GM18861 (cell line): Measurements from ENCODE around the gene CHMP1A.

Experiments
- ATAC-seq: cut with Tn5 transposase; IDR thresholded peaks from one replicate; pipeline ENCODE4 v1.9.1; 2021; ENCODE audit not compliant: unreplicated experiment

Gene CHMP1A

DNA sequence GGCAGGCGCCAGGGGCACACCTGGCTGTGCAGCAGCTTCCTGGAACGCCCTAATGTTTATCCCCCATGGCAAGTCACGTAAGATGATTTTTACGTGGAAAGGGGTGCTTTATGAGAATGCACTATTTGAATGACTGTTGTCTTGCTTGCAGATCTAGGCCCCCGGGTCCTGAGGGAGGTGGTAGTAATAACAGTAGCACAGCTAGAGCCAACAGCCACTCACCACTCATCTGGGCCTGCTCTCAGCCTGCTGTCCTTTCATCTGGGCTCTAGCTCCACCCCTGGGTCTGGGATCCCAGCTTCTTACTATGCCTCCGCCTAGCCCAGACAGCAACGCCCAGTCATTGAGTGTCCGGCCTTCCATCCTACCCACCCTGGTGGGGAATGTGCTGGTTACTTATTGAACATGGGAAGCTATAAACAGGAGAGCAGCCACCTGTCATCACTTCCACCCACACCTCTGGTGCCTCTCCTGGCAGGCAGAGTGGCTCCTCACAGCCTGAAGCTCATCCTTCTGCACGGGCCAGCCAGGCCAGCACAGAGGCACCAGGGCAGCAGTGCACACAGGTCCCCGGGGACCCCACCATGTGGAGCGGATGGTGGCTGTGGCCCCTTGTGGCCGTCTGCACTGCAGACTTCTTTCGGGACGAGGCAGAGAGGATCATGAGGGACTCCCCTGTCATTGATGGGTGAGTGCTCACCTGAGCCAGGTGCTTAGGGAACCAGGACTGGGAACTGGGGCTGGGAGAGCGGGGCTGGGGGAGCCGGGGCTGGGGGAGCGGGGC lies 27.5 kb downstream of the CHMP1A start:
- ATAC-seq: no peak

GRCh38 chr16:89624777-89625761 lies 32.4 kb downstream of the CHMP1A start:
- no peak for ATAC-seq

DNA sequence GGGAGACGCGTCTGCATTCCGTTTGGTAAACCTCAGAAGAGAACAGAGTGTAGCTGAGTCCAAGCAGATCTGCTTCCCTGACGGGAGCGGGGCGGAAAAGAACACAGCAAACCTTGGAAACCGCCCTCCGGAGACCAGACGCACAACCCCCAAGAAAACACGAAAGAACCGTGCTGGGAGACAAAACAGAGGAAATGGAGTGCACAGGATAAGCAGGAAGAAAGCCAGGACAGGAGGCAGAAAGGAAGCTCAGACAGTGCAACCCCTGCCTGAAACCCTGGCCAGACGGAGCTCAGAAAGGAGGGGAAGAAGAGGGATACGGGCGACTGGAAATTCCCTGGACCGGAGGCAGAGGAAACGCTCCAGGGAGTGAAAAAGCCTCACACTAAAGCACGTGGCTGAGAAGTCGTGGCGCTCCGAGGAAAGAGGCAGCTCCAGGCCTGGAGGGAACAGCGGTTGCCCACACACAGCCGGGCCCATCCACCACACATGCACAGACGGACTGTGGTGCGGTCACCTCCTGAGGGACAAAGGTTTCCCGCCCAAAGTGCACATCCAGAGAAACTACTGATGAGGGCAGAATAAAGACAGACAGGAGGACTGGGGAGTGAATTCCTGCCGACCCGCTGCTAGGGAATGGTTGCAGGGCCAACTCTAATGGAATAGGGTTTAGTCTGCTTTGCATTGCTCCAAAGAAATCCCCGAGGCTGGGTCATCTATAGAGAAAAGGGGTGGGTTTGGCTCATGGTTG lies 33.8 kb downstream of the CHMP1A start:
- no peak for ATAC-seq

DNA sequence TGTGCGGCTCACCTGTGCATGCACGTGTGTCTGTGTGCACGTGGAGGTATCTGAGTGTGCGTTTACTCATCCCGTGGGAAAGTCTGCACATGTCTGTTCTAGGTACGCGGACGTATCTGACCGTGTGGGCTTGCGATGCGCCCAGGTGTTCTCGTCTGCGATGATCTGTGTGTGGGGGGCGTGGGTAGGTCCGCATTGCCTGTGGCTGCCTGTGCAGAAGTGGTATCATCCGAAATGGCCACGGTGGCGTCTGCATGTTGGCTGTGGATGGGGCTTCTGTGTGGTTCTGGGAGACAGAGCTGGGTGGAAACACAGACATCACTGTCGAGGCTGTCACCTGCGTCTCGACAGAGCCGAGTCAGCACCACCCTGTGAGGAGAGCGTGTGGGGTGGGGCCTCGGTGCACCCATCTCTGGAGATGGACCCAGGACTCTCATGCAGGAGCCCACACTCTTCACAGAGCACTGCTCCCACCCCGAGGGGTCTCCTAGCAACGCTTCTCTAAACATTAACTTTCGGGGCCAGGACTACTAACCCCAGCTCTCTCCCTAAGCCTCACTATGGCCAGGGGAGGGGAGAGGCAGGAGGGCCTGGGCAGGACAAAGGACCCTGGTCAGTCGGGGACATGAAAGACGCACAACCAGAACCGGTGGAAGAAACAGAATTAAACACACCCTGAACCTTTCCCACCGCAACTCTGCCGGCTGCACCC lies 35.7 kb downstream of the CHMP1A start:
- ATAC-seq: no peak

DNA sequence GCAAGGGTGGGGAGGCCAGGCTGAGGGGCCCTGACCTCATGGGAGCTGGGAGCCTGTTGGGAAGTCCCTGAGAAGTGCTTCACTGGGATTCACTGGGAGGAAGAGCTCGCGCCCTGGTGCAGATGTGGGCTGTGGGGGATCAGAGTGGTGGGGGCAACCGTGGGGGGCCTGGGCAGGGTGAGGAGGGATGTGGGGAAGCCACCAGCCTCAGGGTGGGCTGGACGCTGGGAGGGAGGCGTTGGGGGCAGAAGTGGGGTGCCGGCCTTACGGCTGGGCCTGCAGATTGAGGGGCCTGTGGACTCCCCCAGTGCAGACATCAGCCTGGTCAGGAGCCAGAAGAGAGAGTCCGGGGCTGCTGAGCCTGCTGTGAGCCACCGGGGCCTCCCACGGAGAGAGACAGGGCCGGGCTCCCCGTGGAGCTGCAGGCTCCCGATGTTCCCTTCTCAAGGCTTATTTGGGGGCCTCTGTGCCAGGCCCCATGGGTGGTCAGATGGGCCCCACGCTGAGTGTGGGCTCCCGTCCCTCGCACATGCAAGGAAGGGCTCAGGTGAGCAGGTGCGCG lies 36.3 kb downstream of the CHMP1A start:
- ATAC-seq: no peak

GRCh38 chr16:89620406-89620841 lies 37.1 kb downstream of the CHMP1A start:
- no peak for ATAC-seq

DNA sequence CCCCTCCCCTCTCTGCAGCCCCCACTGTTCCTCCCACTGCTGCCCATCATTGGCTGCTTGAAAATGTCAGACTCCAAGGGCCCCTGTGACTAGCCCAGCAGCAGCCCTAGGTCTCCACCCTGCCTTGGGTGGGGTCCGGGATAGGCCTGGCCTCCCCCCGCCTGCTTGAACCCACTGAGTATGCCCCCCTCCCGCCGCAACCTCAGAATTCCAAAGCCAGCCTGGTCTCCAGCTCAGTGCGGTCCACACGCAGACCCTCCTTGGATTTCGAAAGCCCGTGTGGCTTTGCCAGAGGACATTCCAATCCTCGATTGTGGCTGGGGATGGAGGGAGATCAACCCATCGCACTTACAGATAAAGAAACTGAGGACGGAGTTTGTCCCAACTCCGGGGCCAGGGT lies 37.7 kb downstream of the CHMP1A start:
- no peak for ATAC-seq

- no peak for ATAC-seq
These were observed 39.2 kb downstream of the CHMP1A start for GRCh38 chr16:89618109-89618998.

DNA sequence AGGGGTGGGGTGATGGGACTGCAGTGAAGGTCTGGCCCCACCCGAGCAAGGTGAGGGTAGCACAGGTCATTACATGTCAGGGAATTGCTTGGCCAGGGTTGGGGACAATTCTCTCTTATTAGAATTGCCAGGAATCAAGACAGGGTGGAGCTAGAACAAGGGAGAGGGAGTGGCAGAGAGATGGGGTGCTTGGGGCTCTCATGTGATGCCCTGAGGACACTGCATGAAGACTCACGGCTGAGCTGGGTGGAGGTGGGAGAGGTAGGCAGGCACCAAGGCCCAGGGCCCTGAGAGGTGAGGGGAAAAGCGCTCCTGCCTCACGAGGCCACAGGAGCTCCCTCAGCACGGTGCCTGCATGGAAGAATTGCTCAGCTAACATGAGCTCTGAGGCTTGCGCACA lies 40.5 kb downstream of the CHMP1A start:
- no peak for ATAC-seq

DNA sequence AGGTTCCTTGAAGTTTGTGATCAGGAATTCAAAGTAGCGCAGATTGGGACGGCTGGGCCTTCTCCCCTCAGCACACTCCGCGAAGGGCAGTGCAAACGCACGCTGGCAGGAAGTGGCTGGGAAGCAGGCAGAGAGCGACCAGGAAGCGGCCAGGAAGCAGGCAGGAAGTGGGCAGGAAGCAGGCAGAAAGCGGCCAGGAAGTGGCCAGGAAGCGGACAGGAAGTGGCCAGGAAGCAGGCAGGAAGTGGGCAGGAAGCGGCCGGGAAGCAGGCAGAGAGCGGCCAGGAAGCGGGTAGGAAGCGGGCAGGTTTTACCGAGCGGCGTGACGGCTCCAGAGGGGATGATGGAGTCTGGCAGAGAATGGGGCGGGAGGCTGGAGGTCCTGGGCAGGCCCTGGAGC lies 40.9 kb downstream of the CHMP1A start:
- ATAC-seq: no peak

- ATAC-seq: no peak
These were observed 41.9 kb downstream of the CHMP1A start for GRCh38 chr16:89615596-89616090.

GRCh38 chr16:89615176-89615575 lies 42.3 kb downstream of the CHMP1A start:
- ATAC-seq: no peak

- ATAC-seq: no peak
These were observed 43.5 kb downstream of the CHMP1A start for GRCh38 chr16:89613954-89614459.

DNA sequence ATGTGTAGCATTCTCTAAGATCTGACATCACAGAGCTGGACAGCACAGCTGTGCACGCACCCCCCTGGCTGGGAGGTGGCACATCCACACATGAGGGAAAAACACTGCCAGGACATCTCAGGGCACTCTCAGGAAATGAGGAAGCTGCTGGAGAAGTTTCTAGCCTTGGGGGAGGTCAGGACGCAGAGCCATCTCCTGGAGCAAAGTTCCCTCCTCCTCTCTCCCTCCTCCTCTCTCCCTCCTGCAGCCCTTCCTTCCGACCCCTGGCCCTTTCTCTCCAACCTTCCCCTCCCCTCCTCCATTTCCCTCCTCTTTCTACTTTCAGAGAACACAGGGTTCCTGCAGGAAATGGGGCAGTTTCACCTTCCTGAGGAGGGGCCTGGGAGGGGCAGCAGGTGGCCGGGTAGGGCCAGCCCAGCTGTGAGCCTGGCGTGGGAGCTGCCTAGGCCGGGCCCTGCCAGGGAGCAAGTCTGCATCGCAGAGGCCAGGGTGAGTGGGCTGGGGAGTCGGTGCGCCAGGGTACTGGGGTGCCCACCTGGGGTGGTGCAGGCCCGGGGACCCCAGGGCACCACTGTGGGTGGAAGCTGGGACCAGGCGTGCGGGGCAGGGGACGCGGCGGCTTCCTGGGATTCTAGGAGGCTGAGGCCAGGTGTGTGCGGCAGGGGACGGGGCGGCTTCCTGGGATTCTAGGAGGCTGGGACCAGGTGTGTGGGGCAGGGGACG lies 44.1 kb downstream of the CHMP1A start, which contains the start of gene DPEP1:
TSS of gene DPEP1 (plus strand) at position 412 of the 723 bp plus-strand sequence. CDS start 16,769 bp downstream, outside the sequence.
- ATAC-seq: no peak

DNA sequence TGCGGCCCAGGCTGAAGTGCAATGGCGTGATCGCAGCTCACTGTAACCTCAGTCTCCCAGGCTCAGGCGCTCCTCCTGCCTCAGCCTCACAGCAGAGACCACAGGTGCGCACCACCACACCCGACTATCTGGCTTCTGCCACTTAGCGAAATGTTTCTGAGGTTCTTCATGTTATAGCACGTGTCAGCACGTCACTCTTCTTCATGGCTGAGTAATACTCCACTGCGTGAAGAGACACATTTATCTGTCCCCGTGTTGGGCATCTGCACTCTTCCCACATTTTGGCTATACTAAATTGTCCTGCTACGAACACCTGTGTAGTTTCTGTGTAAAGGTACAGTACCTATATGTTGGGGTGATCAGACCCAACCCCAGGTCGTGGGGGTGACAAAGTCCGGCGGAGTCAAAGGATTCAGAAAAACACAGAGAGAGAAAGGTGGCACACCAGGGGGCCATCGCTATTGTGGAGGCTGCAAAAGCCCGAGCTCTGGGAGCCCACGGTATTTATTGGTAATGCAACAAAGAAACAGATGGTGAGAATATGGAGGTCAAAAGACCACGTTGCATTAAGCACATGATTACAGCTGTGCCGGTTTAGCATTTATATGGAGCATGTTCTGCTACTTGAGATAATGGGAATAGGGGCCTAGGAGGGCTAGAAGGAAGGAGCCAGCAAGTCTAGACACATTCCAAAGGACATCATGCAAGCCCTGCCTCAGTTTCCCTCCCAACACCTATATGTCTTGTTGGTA lies 44.9 kb downstream of the CHMP1A start:
- ATAC-seq: no peak

GRCh38 chr16:89610108-89610453 lies 47.4 kb downstream of the CHMP1A start:
- no peak for ATAC-seq

GRCh38 chr16:89607937-89608740 lies 49.4 kb downstream of the CHMP1A start:
- no peak for ATAC-seq
